WTC11 (cell line): ENCODE measurements around the gene RRP36.

Source experiments
- ATF1 ChIP-seq: sonication (generic); formaldehyde crosslinking; IDR thresholded peaks from 2 replicates; pipeline ENCODE4 v1.8.1; 2023; ENCODE audit warnings: mild to moderate bottlenecking, moderate library complexity, missing genetic modification reagents
- ATF3 ChIP-seq: sonication (generic); formaldehyde crosslinking; conservative IDR thresholded peaks from 2 replicates; pipeline ENCODE4 v1.8.1; 2022; ENCODE audit warnings: mild to moderate bottlenecking, missing genetic modification reagents
- CBFB ChIP-seq: sonication (generic); formaldehyde crosslinking; IDR thresholded peaks from 2 replicates; pipeline ENCODE4 v1.8.1; 2022; ENCODE audit warnings: mild to moderate bottlenecking, low read depth, missing genetic modification reagents
- CTCF ChIP-seq: fragments of 200-600 bp; IDR thresholded peaks from 2 replicates; pipeline ENCODE4 v1.8.0; 2022; ENCODE audit warnings: antibody characterized with exemption
- E2F4 ChIP-seq: sonication (generic); formaldehyde crosslinking; IDR thresholded peaks from 2 replicates; pipeline ENCODE4 v1.8.1; 2022; ENCODE audit warnings: low read depth, mild to moderate bottlenecking, moderate library complexity, missing genetic modification reagents, borderline replicate concordance
- ESRRA ChIP-seq: sonication (generic); formaldehyde crosslinking; IDR thresholded peaks from 2 replicates; pipeline ENCODE4 v1.8.1; 2022; ENCODE audit warnings: mild to moderate bottlenecking, missing genetic modification reagents, borderline replicate concordance
- FOXP1 ChIP-seq: sonication (generic); formaldehyde crosslinking; IDR thresholded peaks from 2 replicates; pipeline ENCODE4 v1.8.0; 2022; ENCODE audit warnings: missing genetic modification reagents, mild to moderate bottlenecking, moderate library complexity, borderline replicate concordance
- NFYB ChIP-seq: sonication (generic); formaldehyde crosslinking; conservative IDR thresholded peaks from 2 replicates; pipeline ENCODE4 v1.8.0; 2022; ENCODE audit warnings: low read depth, missing genetic modification reagents
- NR1H2 ChIP-seq: sonication (generic); formaldehyde crosslinking; IDR thresholded peaks from 2 replicates; pipeline ENCODE4 v1.9.0; 2021; ENCODE audit warnings: mild to moderate bottlenecking, moderate library complexity, missing genetic modification reagents
- NR2C2 ChIP-seq: sonication (generic); formaldehyde crosslinking; IDR thresholded peaks from 2 replicates; pipeline ENCODE4 v1.8.0; 2022; ENCODE audit warnings: mild to moderate bottlenecking, missing genetic modification reagents
- NR3C1 ChIP-seq: sonication (generic); formaldehyde crosslinking; conservative IDR thresholded peaks from 2 replicates; pipeline ENCODE4 v1.8.1; 2023; ENCODE audit warnings: low read depth, mild to moderate bottlenecking, missing genetic modification reagents
- SOX15 ChIP-seq: fragments of 250-450 bp; sonication (Bioruptor Pico); IDR thresholded peaks from 2 replicates; pipeline ENCODE4 v1.9.0; 2021; ENCODE audit warnings: mild to moderate bottlenecking
- ZNF232 ChIP-seq: sonication (generic); formaldehyde crosslinking; IDR thresholded peaks from 2 replicates; pipeline ENCODE4 v1.8.0; 2022; ENCODE audit warnings: mild to moderate bottlenecking, missing genetic modification reagents
- TF ChIP-seq, protein P1 (sequence below): sonication (generic); formaldehyde crosslinking; IDR thresholded peaks from 2 replicates; pipeline ENCODE4 v1.8.0; 2022; ENCODE audit warnings: mild to moderate bottlenecking, missing genetic modification reagents

DNA sequence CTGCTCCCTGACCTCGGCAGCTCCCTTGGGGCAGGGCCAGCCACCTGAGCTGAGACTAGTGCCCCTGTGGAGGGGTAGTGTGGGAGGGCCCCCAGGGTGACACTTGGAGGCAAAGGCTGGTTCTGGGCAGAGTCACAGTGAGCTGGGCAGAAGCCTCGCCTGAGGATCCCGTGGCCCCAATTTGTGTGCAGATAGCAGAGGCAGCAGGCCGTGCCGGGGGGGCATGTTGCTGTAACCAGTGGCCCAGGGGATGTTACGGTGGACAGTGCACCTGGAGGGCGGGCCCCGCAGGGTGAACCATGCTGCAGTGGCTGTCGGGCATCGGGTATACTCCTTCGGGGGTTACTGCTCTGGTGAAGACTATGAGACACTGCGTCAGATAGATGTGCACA, 4.5 kb upstream of the RRP36 start:
- no peak for TF ChIP-seq ESRRA (CRISPR knock-in tag)
- no peak for TF ChIP-seq CTCF
- TF ChIP-seq SOX15, result no peak
- TF ChIP-seq NR2C2 (CRISPR knock-in tag), result no peak
- no peak for TF ChIP-seq ZNF232
- TF ChIP-seq FOXP1, result no peak
- TF ChIP-seq, protein P1, sequence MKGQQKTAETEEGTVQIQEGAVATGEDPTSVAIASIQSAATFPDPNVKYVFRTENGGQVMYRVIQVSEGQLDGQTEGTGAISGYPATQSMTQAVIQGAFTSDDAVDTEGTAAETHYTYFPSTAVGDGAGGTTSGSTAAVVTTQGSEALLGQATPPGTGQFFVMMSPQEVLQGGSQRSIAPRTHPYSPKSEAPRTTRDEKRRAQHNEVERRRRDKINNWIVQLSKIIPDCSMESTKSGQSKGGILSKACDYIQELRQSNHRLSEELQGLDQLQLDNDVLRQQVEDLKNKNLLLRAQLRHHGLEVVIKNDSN (CRISPR knock-in tag), result no peak
- no peak for TF ChIP-seq CBFB
- no peak for TF ChIP-seq E2F4 (CRISPR knock-in tag)
- TF ChIP-seq ATF1, result no peak
- TF ChIP-seq NFYB, result no peak
- TF ChIP-seq ATF3 (CRISPR knock-in tag), result no peak
- no peak for TF ChIP-seq NR3C1 (CRISPR knock-in tag)
- no peak for TF ChIP-seq NR1H2
